NCI-H1694 (cell line): ENCODE results near the gene RNASE1.

Source experiments
- DNase-seq: peaks from one replicate; lab custom pipeline; 2025; lab: John Stamatoyannopoulos, UW

The RNASE1 gene

GRCh38 chr14:20807304-20808161, 4.9 kb upstream of the RNASE1 start:
- DNase-seq: no peak

- no peak for DNase-seq
Measured at GRCh38 chr14:20805485-20805884, 2.8 kb upstream of the RNASE1 start.

- DNase-seq: no peak
Measured at GRCh38 chr14:20803223-20803622, 579 bp upstream of the RNASE1 start.

- no peak for DNase-seq
Measured at GRCh38 chr14:20801726-20802125, 918 bp downstream of the RNASE1 start.

GRCh38 chr14:20799892-20800544, 2.6 kb downstream of the RNASE1 start:
- no peak for DNase-seq

GRCh38 chr14:20799456-20799891, 3.2 kb downstream of the RNASE1 start:
- DNase-seq: no peak

- no peak for DNase-seq
Measured at GRCh38 chr14:20798932-20799331, 3.7 kb downstream of the RNASE1 start.

- no peak for DNase-seq
Measured at GRCh38 chr14:20798318-20798717, 4.3 kb downstream of the RNASE1 start.

GRCh38 chr14:20797164-20797563, 5.5 kb downstream of the RNASE1 start:
- DNase-seq: no peak

- no peak for DNase-seq
Measured at GRCh38 chr14:20794644-20795369, 7.8 kb downstream of the RNASE1 start.

GRCh38 chr14:20792556-20792955, 10.1 kb downstream of the RNASE1 start:
- DNase-seq: no peak

- no peak for DNase-seq
Measured at GRCh38 chr14:20791597-20791996, 11.0 kb downstream of the RNASE1 start.

GRCh38 chr14:20791187-20791586, 11.5 kb downstream of the RNASE1 start:
- DNase-seq: no peak

- no peak for DNase-seq
Measured at GRCh38 chr14:20790464-20791116, 12.1 kb downstream of the RNASE1 start.

GRCh38 chr14:20789230-20789813, 13.3 kb downstream of the RNASE1 start:
- no peak for DNase-seq

GRCh38 chr14:20787025-20787424, 15.6 kb downstream of the RNASE1 start:
- no peak for DNase-seq

- DNase-seq: no peak
Measured at GRCh38 chr14:20782280-20782890, 20.3 kb downstream of the RNASE1 start.

- DNase-seq: no peak
Measured at GRCh38 chr14:20781803-20782202, 20.8 kb downstream of the RNASE1 start.

GRCh38 chr14:20775901-20776300, 26.7 kb downstream of the RNASE1 start:
- DNase-seq: no peak

GRCh38 chr14:20775043-20775442, 27.6 kb downstream of the RNASE1 start:
- no peak for DNase-seq

GRCh38 chr14:20774258-20774824, 28.3 kb downstream of the RNASE1 start:
- DNase-seq: no peak
